PC-3 (cell line): Measurements from ENCODE around the gene SMIM7. TPM values are rescaled to one million over a fixed set of nuclear protein-coding genes. Genes with fewer than 3 reads are reported as not detected.
"Not testable (repeated sequence)": the region's sequence is repeated elsewhere in the genome, so short reads cannot be mapped to it uniquely, and the experiment has no call there.

ENCODE experiments used
- ATAC-seq: fragments of 200-7000 bp; cut with Tn5 transposase; 2 replicates; pipeline ENCODE4 v1.9.1; 2020; ENCODE audit warnings: mild to moderate bottlenecking, moderate library complexity
- BruUV-seq: library from RNA; stranded (reverse); fragments of 400-500 nt; replicated peaks from 2 replicates; lab custom pipeline; 2021; lab: Mats Ljungman, UMichigan
- CTCF ChIA-PET: fragments of 300-600 bp; sonication (Branson Sonifier 250); formaldehyde crosslinking; loops from one replicate; lab custom pipeline; 2022; ENCODE audit warnings: antibody characterized with exemption; lab: Charles Lee
- POLR2A ChIA-PET: fragments of 300-600 bp; sonication (Branson Sonifier 250); formaldehyde crosslinking; loops from one replicate; lab custom pipeline; 2022; ENCODE audit warnings: antibody characterized with exemption; ENCODE audit not compliant: unreplicated experiment; lab: Charles Lee
- DNase-seq: peaks from one replicate; pipeline ENCODE4 v3.0.0-alpha.2; 2015
- H2AFZ ChIP-seq: fragments of 300-600 bp; sonication (generic); 2 replicates; pipeline ENCODE4 v1.6.0; 2016; ENCODE audit warnings: antibody characterized with exemption, low read length
- H3F3A ChIP-seq: fragments of 300-600 bp; sonication (generic); one replicate; pipeline ENCODE4 v1.6.0; 2017; ENCODE audit warnings: antibody characterized with exemption, low read length, control low read depth, mild to moderate bottlenecking; ENCODE audit not compliant: unreplicated experiment
- H3K27ac ChIP-seq: fragments of 300-600 bp; sonication (generic); 2 replicates; pipeline ENCODE4 v1.5.1; 2016; ENCODE audit warnings: mild to moderate bottlenecking, low read length
- H3K27me3 ChIP-seq: fragments of 300-600 bp; sonication (generic); 2 replicates; pipeline ENCODE4 v1.6.1; 2016; ENCODE audit warnings: low read length, mixed read lengths
- H3K36me3 ChIP-seq: fragments of 300-600 bp; sonication (generic); 2 replicates; pipeline ENCODE4 v1.6.1; 2016; ENCODE audit warnings: low read depth, mixed run types, low read length, mixed read lengths
- H3K4me1 ChIP-seq: fragments of 300-600 bp; sonication (generic); 2 replicates; pipeline ENCODE4 v1.5.1; 2016; ENCODE audit warnings: low read length; ENCODE audit not compliant: insufficient read depth
- H3K4me2 ChIP-seq: fragments of 300-600 bp; sonication (generic); 2 replicates; pipeline ENCODE4 v1.6.0; 2016; ENCODE audit warnings: low read length
- H3K4me3 ChIP-seq: fragments of 300-600 bp; sonication (generic); 2 replicates; pipeline ENCODE4 v1.5.1; 2016; ENCODE audit warnings: mild to moderate bottlenecking, low read length, mixed read lengths
- H3K79me2 ChIP-seq: fragments of 300-600 bp; sonication (generic); 2 replicates; pipeline ENCODE4 v1.6.1; 2017; ENCODE audit warnings: low read length, mixed read lengths
- H3K9ac ChIP-seq: fragments of 300-600 bp; sonication (generic); 2 replicates; pipeline ENCODE4 v1.6.0; 2016; ENCODE audit warnings: mild to moderate bottlenecking, low read length
- H3K9me2 ChIP-seq: fragments of 300-600 bp; sonication (generic); replicated peaks from 2 replicates; pipeline ENCODE4 v1.6.1; 2016; ENCODE audit warnings: mixed run types, low read length, mixed read lengths
- H3K9me3 ChIP-seq: fragments of 300-600 bp; sonication (generic); 2 replicates; pipeline ENCODE4 v1.6.1; 2016; ENCODE audit warnings: low read length, mixed read lengths
- H4K20me1 ChIP-seq: fragments of 300-600 bp; sonication (generic); 2 replicates; pipeline ENCODE4 v1.6.1; 2016; ENCODE audit warnings: low read length, mixed read lengths
- EZH2 ChIP-seq: fragments of 300-600 bp; sonication (generic); IDR thresholded peaks from one replicate; pipeline ENCODE4 v1.6.1; 2017; ENCODE audit warnings: antibody characterized with exemption, mild to moderate bottlenecking, low read length; ENCODE audit not compliant: unreplicated experiment
- EZH2phosphoT487 ChIP-seq: fragments of 300-600 bp; sonication (generic); IDR thresholded peaks from 2 replicates; pipeline ENCODE4 v1.6.1; 2018; ENCODE audit warnings: mild to moderate bottlenecking, antibody characterized with exemption, low read length, borderline replicate concordance
- intact Hi-C: fragments of 100-400 bp; cut with micrococcal nuclease; formaldehyde crosslinking; loops from 2 replicates; pipeline ENCODE4 v1.9.0; 2023
- total RNA-seq: library from RNA; depleted of rRNA; stranded (reverse); fragments of >200 nt; gene quantifications from 2 replicates; pipeline ENCODE4 v1.2.3, GENCODE V29; 2014
- TF ChIP-seq, protein P1 (sequence below): fragments of 300-600 bp; sonication (generic); conservative IDR thresholded peaks from 2 replicates; pipeline ENCODE4 v1.5.1; 2017; ENCODE audit warnings: antibody characterized with exemption, low read depth, mild to moderate bottlenecking, low read length

The SMIM7 gene
- total RNA-seq, 1 experiment from 2014 or later: 74.1 TPM

DNA sequence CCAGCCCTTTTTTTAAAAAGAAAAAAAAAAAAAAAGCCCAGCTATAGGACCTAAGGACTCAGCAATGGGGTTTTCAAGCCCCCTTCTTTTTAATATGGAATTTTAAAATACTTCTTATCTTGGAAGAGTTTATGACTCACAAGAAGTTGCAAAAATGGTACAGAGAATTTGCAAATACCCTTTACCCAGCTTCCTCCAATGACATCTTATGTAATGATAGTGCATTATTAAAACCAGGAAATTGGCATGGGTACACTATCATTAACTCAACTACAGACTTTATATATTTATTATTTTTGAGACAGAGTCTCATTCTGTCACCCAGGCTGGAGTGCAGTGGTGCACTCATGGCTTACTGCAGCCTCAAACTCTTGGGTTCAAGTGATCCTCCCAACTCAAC, 17.1 kb upstream of the SMIM7 start:
- H3K9me2 ChIP-seq: no peaks in the 10 kb centered on the region
- ATAC-seq (no peak), DNase-seq (no peak)
- BruUV-seq: no TSS peak
- H3K4me3 ChIP-seq: no peak overlapping the region
- no peak overlapping the region for H2AFZ ChIP-seq
- intact Hi-C loops: no loop called here
- POLR2A ChIA-PET: no interaction called here
- H3F3A ChIP-seq: no peaks in the 10 kb centered on the region
- no peak overlapping the region for H3K4me2 ChIP-seq
- H3K27ac ChIP-seq: no peak overlapping the region
- H3K27me3 ChIP-seq: no peaks in the 10 kb centered on the region
- H3K9me3 ChIP-seq: no peaks in the 10 kb centered on the region
- no peak overlapping the region for H3K9ac ChIP-seq
- no peaks in the 10 kb centered on the region for H3K79me2 ChIP-seq
- H3K4me1 ChIP-seq: no peaks in the 10 kb centered on the region
- CTCF ChIA-PET: no interaction called here
- TF ChIP-seq EZH2phosphoT487 (no peak), EZH2 (no peak)
- TF ChIP-seq, protein P1, sequence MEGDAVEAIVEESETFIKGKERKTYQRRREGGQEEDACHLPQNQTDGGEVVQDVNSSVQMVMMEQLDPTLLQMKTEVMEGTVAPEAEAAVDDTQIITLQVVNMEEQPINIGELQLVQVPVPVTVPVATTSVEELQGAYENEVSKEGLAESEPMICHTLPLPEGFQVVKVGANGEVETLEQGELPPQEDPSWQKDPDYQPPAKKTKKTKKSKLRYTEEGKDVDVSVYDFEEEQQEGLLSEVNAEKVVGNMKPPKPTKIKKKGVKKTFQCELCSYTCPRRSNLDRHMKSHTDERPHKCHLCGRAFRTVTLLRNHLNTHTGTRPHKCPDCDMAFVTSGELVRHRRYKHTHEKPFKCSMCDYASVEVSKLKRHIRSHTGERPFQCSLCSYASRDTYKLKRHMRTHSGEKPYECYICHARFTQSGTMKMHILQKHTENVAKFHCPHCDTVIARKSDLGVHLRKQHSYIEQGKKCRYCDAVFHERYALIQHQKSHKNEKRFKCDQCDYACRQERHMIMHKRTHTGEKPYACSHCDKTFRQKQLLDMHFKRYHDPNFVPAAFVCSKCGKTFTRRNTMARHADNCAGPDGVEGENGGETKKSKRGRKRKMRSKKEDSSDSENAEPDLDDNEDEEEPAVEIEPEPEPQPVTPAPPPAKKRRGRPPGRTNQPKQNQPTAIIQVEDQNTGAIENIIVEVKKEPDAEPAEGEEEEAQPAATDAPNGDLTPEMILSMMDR: no peak
- H4K20me1 ChIP-seq: no peaks in the 10 kb centered on the region
- 0 out of 2 replicates have a peak, but pooled peaks cover 5% of the 10 kb centered on the region for H3K36me3 ChIP-seq

DNA sequence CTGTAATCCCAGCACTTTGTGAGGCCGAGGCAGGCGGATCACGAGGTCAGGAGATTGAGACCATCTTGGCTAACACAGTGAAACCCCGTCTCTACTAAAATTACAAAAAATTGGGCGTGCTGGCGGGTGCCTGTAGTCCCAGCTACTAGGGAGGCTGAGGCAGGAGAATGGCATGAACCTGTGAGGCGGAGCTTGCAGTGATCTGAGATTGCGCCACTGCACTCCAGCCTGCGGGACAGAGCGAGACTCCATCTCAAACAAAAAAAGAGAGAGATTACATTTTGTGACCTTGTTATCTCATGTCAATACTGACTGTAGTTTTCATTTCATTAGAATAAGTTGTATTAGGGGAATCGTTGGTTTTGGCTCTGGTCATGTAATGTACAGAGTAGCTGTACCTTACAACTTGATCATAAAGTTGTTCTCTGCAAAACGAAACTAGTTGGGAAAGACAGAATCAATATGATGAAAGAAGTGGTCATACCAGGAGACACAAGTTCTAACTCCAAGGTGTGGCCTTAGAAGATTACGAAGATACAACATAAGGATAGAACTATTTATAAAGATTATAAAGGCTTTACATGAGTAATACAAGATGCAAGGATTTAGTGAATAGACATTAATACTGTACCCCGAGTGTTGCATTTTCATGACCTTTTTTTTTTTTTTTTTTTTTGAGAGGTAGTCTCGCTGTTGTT, 16.3 kb upstream of the SMIM7 start:
- Histone ChIP-seq H3K79me2 (no peaks in the 10 kb centered on the region), H3K4me2 (no peak overlapping the region), H3K4me1 (no peaks in the 10 kb centered on the region), H3F3A (no peaks in the 10 kb centered on the region), H3K27ac (no peak overlapping the region), H3K9me3 (no peaks in the 10 kb centered on the region), H3K9ac (no peak overlapping the region), H3K36me3 (0 out of 2 replicates have a peak, but pooled peaks cover 5% of the 10 kb centered on the region), H4K20me1 (no peaks in the 10 kb centered on the region), H3K27me3 (no peaks in the 10 kb centered on the region), H3K9me2 (no peaks in the 10 kb centered on the region), H2AFZ (no peak overlapping the region), H3K4me3 (no peak overlapping the region)
- DNase-seq (no peak), ATAC-seq (no peak)
- POLR2A ChIA-PET: no interaction called here
- no TSS peak for BruUV-seq
- TF ChIP-seq EZH2phosphoT487: no peak
- no peak for TF ChIP-seq EZH2
- TF ChIP-seq, protein P1: no peak
- CTCF ChIA-PET: no interaction called here
- intact Hi-C loops: no loop called here

DNA sequence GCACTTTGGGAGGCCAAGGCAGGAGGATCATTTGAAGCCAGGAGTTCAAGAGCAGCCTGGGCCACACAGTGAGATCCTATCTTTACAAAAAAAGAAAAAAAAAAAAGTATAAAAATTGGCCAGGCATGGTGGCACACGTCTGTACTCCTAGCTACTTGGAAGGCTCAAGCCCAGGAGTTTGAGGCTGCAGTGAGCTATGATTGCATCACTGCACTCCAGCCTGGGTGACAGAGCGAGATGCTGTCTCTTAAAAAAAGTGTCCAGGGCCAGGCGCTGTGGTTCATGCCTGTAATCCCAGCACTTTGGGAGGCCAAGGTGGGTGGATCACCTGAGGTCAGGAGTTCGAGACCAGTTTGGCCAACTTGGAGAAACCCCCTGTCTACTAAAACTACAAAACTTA, 13.9 kb upstream of the SMIM7 start:
- H3K4me3 ChIP-seq, ATAC-seq, H3K36me3 ChIP-seq, CTCF ChIA-PET, DNase-seq, H3K79me2 ChIP-seq, H4K20me1 ChIP-seq, H2AFZ ChIP-seq, H3K27ac ChIP-seq, H3K9ac ChIP-seq, H3K4me1 ChIP-seq, POLR2A ChIA-PET, intact Hi-C loops, H3K27me3 ChIP-seq, H3K9me2 ChIP-seq, H3K9me3 ChIP-seq, H3F3A ChIP-seq, H3K4me2 ChIP-seq, BruUV-seq: not testable (repeated sequence)
